Measurements from ENCODE around the gene SBK2. TPM values are rescaled to one million over a fixed set of nuclear protein-coding genes. Genes with fewer than 3 reads are reported as not detected.
A peak's percentile ranks its signal among the peaks of the same experiment; 100 is the strongest.

The SBK2 gene
- total RNA-seq, 4 donors from 2014 or later: 1.5 to 3.0 (median 1.6) TPM; not detected in 1

DNA sequence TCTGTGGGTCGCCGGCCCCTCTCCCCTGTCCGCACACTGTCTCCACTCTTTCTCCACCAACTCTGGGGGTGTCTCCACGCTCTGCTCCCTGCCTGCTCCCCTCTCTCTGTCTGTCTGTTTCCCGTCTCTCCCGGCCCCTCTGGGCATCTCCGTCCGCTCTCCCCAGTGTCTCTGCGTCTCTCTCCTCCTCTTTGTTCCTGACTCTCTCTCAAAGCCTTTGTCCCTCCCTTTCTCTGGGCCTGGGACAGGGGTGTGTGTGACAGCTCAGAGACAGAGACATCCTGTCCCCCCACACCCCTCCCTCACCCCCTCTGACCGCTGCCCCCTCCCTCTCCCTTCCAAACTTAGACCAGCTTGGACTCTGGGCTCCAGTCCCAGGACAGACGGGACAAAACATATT lies 9.1 kb upstream of the SBK2 start:
- intact Hi-C loops (cut with DNase I; ENCODE audit: low total_unique reads) (loop anchor here (2.0 kb wide), 1 partner anchor 59 kb away; the partner anchor contains the start of gene ZNF865), in situ Hi-C loops (cut with MboI; ENCODE audit: low sequenced_read_pairs in 4 of 4) (loop anchor here in 1 of 4 donors (5.0 kb wide), 1 partner anchor 51 kb away; the partner anchor contains the start of gene FIZ1)
- TF ChIP-seq, protein P1, sequence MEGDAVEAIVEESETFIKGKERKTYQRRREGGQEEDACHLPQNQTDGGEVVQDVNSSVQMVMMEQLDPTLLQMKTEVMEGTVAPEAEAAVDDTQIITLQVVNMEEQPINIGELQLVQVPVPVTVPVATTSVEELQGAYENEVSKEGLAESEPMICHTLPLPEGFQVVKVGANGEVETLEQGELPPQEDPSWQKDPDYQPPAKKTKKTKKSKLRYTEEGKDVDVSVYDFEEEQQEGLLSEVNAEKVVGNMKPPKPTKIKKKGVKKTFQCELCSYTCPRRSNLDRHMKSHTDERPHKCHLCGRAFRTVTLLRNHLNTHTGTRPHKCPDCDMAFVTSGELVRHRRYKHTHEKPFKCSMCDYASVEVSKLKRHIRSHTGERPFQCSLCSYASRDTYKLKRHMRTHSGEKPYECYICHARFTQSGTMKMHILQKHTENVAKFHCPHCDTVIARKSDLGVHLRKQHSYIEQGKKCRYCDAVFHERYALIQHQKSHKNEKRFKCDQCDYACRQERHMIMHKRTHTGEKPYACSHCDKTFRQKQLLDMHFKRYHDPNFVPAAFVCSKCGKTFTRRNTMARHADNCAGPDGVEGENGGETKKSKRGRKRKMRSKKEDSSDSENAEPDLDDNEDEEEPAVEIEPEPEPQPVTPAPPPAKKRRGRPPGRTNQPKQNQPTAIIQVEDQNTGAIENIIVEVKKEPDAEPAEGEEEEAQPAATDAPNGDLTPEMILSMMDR (IDR thresholded peaks at IDR 0.05 in 4 of 5, conservative IDR thresholded peaks at IDR 0.05 in 1 of 5): no peak
- TF ChIP-seq POLR2A (IDR thresholded peaks at IDR 0.05): peak; percentile 44 to 69
- Histone ChIP-seq H3K27me3 (no peaks in the 10 kb centered on the region), H3K4me1 (peaks cover 51 to 57% of the 10 kb centered on the region in 2 donors), H3K27ac (peak overlapping the region; percentile 90 to 98 (median 94)), H3K4me3 (peak overlapping the region in 3 of 4 donors; percentile 4 to 17 (median 7)), H3K9me3 (no peaks in the 10 kb centered on the region), H3K36me3 (no peaks in the 10 kb centered on the region)
- ATAC-seq (peak; percentile 49 to 54), DNase-seq (peak; percentile 78 to 84)

DNA sequence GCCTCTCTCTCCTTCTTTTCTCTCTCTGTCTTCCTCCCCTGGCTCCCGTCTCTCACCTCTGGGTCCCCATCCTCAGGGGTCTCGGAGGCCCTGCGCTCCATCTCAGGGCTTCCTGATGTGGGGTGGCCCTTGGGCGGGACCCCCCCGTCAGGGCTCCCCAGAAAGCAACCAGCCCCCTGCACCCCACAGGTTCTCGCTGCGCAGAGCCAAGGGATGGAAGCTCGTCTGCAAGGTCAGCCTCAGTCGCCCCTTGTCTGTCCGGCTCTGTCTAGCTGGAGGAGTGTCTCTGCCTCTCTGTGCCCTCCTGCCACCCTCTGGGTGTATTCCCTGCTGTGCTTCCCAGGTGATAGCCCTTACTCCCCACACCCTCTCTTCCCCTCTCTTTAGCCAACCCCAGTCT lies 8.5 kb upstream of the SBK2 start, which contains the start of gene SBK3:
Gene SBK3 (minus strand): TSS at position 101 of the 400 bp plus-strand sequence. CDS start 0 bp downstream, at position 101.
- H3K4me3 ChIP-seq: peak within 1 kb of the TSS in 3 of 4 donors; percentile 4 to 17 (median 7)
- intact Hi-C loops (cut with DNase I; ENCODE audit: low total_unique reads): no loop called here
- no peak for ATAC-seq

DNA sequence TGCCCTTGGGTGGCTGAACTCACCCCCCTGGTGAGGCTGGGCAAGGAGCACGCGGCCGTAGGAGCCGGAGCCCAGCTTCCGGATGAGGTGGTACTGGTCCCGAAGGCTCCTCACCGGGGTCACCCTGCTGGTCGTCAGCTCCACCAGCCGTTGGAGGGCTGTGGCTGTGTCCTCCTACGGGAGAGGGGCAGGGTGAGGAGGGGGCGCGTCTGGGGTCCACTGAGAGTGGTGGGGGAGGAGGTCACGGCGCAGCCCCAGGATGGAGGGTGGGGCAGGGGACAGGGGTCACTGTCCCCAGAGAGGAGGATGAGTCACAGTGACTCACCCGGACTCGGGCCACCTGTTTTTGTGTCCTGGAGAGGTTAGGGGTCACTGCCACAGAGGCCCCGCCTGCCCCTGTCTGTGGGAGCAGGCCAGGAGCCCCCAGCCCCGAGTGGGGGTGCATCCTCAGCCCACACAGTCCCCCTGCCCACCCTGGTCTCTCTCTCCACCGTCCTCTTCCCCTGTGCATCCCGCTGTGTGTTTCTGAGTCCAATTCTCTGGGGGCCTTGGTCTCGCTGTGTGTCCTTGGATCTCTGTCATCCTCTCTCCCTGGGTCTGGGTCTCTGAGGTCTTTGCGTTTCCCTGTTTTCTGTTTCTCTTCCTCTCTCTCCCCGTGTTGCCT lies 8.0 kb upstream of the SBK2 start:
- peak overlapping the region in 1 of 4 donors; percentile 4 for H3K4me3 ChIP-seq
- no peaks in the 10 kb centered on the region for H3K9me3 ChIP-seq
- no peaks in the 10 kb centered on the region for H3K27me3 ChIP-seq
- DNase-seq (peak in 1 of 2 donors; percentile 67), ATAC-seq (no peak)
- H3K4me1 ChIP-seq: peaks cover 46 to 61% of the 10 kb centered on the region in 2 donors
- H3K27ac ChIP-seq: peak overlapping the region; percentile 90 to 98 (median 94)
- H3K36me3 ChIP-seq: no peaks in the 10 kb centered on the region
- TF ChIP-seq POLR2A (IDR thresholded peaks at IDR 0.05): no peak
- TF ChIP-seq, protein P1 (IDR thresholded peaks at IDR 0.05 in 4 of 5, conservative IDR thresholded peaks at IDR 0.05 in 1 of 5): no peak
- intact Hi-C loops (cut with DNase I; ENCODE audit: low total_unique reads) (no loop called here), in situ Hi-C loops (cut with MboI; ENCODE audit: low sequenced_read_pairs in 4 of 4) (loop anchor here in 1 of 4 donors (5.0 kb wide), 1 partner anchor 52 kb away; the partner anchor contains the start of gene FIZ1)

More for the DNA sequence above, 8.5 kb upstream of the SBK2 start, which contains the start of gene SBK3:
- TF ChIP-seq POLR2A (IDR thresholded peaks at IDR 0.05): no peak
- TF ChIP-seq, protein P1 (IDR thresholded peaks at IDR 0.05 in 4 of 5, conservative IDR thresholded peaks at IDR 0.05 in 1 of 5): no peak
- in situ Hi-C loops (cut with MboI; ENCODE audit: low sequenced_read_pairs in 4 of 4): loop anchor here in 1 of 4 donors (5.0 kb wide), 1 partner anchor 52 kb away; the partner anchor contains the start of gene FIZ1
- DNase-seq: no peak
- H3K27me3 ChIP-seq: no peaks in the 10 kb centered on the region
- H3K9me3 ChIP-seq: no peaks in the 10 kb centered on the region
- H3K36me3 ChIP-seq: no peaks in the 10 kb centered on the region
- H3K27ac ChIP-seq: peak within 1 kb of the TSS; percentile 90 to 98 (median 94)
- peaks cover 51 to 61% of the 10 kb centered on the region in 2 donors for H3K4me1 ChIP-seq

DNA sequence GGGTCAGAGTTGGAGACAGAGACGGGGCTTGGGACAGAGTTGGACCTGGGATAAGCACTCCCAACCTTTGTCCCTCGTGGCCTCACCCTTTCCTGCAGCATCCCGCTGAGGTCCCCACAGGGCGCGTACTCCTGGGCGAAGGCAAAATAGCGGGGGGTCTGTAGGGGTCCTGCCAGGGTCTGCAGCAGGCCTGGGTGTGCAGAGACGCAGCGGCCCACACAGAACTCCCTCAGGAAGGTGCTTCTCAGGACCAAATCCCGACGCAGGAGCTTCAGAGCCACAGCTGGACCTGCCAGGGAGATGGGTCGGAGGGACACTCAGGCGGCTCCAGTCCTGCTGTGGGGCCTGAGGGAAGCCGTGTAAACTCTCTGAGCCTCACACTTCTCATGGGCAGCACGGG lies 7.1 kb upstream of the SBK2 start:
- DNase-seq: no peak
- Histone ChIP-seq H3K27me3 (no peaks in the 10 kb centered on the region), H3K27ac (no peak overlapping the region), H3K4me3 (no peak overlapping the region), H3K9me3 (no peaks in the 10 kb centered on the region), H3K4me1 (peaks cover 43 to 56% of the 10 kb centered on the region in 2 donors), H3K36me3 (no peaks in the 10 kb centered on the region)
- intact Hi-C loops (cut with DNase I; ENCODE audit: low total_unique reads) (no loop called here), in situ Hi-C loops (cut with MboI; ENCODE audit: low sequenced_read_pairs in 4 of 4) (no loop called here)
- ATAC-seq: no peak
- TF ChIP-seq, protein P1 (IDR thresholded peaks at IDR 0.05 in 4 of 5, conservative IDR thresholded peaks at IDR 0.05 in 1 of 5): no peak
- TF ChIP-seq POLR2A (IDR thresholded peaks at IDR 0.05): no peak

Data from gastrocnemius medialis (tissue), 4 donors.